Muscle of leg (tissue), 16 donors: Measurements from ENCODE around the gene CYP2D6. TPM values are rescaled to one million over a fixed set of nuclear protein-coding genes. Genes with fewer than 3 reads are reported as not detected.
A peak's percentile ranks its signal among the peaks of the same experiment; 100 is the strongest.
"Not testable (repeated sequence)": the region's sequence is repeated elsewhere in the genome, so short reads cannot be mapped to it uniquely, and the experiment has no call there.

Experiments used
- DNase-seq: peaks from one replicate; pipeline ENCODE4 v3.0.0; 2013
- H3K27ac ChIP-seq: one replicate; pipeline ENCODE4 v1.5.1; 2013; ENCODE audit warnings: mild to moderate bottlenecking, low read length, control low read depth
- H3K27me3 ChIP-seq: one replicate; pipeline ENCODE4 v1.6.1; 2013; ENCODE audit warnings: low read length; ENCODE audit not compliant: control insufficient read depth, insufficient read depth
- H3K36me3 ChIP-seq: one replicate; pipeline ENCODE4 v1.6.1; 2013; ENCODE audit warnings: low read length; ENCODE audit not compliant: control insufficient read depth, insufficient read depth
- H3K4me1 ChIP-seq: one replicate; pipeline ENCODE4 v1.6.1; 2013; ENCODE audit warnings: low read length; ENCODE audit not compliant: control insufficient read depth, insufficient read depth
- H3K4me3 ChIP-seq: one replicate; pipeline ENCODE4 v1.5.1; 2013; ENCODE audit warnings: low read length, control low read depth
- H3K9me3 ChIP-seq: replicated peaks from 2 replicates; pipeline ENCODE4 v1.6.1; 2013; ENCODE audit warnings: low read depth, low read length; ENCODE audit not compliant: control insufficient read depth
- WGBS: methylation state at CpG from one replicate; pipeline ENCODE4 v1.1.5; 2013; ENCODE audit warnings: missing lambda C conversion rate; ENCODE audit not compliant: insufficient coverage; 5-methylcytosine and 5-hydroxymethylcytosine counted together
- long read RNA-seq, 11 donors: transcript quantifications; one replicate each; lab custom pipeline, GENCODE V29; 2026
- polyA plus RNA-seq, 8 donors: library from polyadenylated mRNA; unstranded; fragments of 120-200 nt; gene quantifications; one replicate each; pipeline versions ENCODE4 v1.2.1 to v1.2.3, GENCODE V29; 2013; ENCODE audit warnings: inconsistent platforms in 1 of 8, low replicate concordance in 1 of 8; ENCODE audit not compliant: insufficient read length in 8 of 8, insufficient read depth in 1 of 8
- total RNA-seq: library from RNA; stranded (reverse); fragments of 120-200 nt; gene quantifications from one replicate; pipeline ENCODE4 v1.2.4, GENCODE V29; 2013

The CYP2D6 gene
- total RNA-seq (0.31 TPM), polyA plus RNA-seq (1 to 10 TPM in 6 of 8 donors, under 1 TPM in 2; 0.64 to 3.4 (median 1.6) TPM)
- long read RNA-seq, donor 1, result 0 reads
- long read RNA-seq, donor 2, result 0 reads
- long read RNA-seq, donor 3, result 0 reads
- long read RNA-seq, donor 4, result 0 reads
- long read RNA-seq, donor 5, result 0 reads
- long read RNA-seq, donor 6, result 0 reads
- long read RNA-seq, donor 7, result 0 reads
- long read RNA-seq, donor 8, result 0 reads
- long read RNA-seq, donor 9, result 0 reads
- long read RNA-seq, donor 10, result 0 reads
- long read RNA-seq, donor 11, result 0 reads

DNA sequence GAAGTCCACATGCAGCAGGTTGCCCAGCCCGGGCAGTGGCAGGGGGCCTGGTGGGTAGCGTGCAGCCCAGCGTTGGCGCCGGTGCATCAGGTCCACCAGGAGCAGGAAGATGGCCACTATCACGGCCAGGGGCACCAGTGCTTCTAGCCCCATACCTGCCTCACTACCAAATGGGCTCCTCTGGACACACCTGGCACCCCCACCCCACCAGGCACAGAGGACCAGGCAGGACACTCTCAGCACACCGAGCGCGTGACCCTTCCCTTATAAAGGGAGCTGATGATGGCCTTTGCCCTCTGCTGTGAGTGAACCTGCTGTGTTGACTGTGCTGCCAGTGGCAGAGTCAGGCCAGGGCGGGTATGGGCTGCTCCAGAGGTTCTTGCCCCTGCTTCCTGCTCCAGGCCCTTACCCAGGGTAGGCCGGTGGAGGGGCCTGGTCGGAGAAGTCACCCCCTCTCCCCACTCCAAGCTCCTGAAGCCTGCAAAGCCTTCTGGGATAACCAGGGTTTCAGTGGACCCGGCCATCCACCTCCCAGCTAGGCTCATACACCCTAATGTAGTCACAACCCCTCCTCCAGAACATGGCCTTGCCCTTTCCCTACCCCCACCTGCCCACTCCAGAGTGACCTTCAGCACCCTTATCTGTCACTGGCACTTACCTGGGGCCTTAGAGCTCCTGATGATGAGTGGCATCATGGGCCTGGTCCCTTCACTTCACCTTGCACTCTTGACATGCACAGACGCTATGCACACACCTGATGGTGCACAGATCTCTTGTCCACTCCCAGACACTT, at the start of gene CYP2D6:
CYP2D6 (minus strand) TSS at position 172 of the 793 bp plus-strand sequence; CDS start at position 153, 19 bp downstream.
- not testable (repeated sequence) for H3K27ac ChIP-seq, H3K4me1 ChIP-seq, DNase-seq, H3K4me3 ChIP-seq, H3K36me3 ChIP-seq, H3K9me3 ChIP-seq
- WGBS, result 83% methylated on average over 5 of the region's 14 CpGs
- H3K27me3 ChIP-seq, result peaks cover 12% of the 10 kb centered on the region

DNA sequence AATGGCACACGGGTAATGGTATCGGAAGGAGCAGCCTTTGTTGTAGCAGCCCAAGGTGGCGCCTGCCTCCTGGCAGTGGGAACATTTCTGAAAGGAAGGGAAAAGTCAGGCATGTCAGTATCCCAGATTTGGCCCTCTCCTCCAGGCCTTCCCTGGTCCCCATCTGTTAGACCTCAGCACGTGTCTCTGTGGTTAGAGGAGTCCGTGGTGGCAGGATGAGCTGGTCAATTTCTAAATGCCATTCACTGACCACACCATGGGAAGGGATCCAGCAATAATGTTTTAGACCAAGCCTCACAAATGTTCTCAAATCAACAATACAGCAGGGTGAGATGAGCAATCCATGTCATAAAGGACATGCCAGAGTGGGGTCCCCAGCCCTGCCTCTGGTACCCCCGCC, 49.0 kb upstream of the CYP2D6 start:
- peaks cover 2% of the 10 kb centered on the region for H3K36me3 ChIP-seq
- no peak for DNase-seq

DNA sequence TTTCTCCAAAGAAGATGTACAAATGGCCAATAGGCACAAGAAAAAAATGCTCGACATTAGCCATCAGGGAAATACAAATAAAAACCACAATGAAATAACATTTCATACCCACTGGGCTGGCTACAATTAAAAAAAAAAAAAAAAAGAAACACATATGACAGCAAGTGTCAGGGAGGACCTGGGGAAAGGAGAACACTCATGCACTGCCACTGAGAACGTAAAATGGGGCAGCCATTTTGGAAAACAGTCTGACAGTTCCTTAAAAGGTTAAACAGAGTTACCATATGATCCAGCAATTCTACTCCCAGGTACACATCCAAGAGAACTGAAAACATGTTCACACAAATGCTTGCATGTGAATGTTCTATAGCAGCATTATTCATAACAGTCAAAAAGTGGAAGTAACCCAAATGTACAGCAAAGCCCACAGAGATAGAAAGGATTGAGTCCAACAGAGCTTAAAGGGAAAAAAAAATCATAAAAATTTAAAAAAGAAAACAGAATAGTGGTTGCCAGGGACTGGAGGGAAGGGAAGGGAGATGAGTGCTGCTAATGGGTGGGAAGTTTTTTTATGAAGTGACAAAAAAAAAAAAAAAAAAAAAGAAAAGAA, 48.4 kb upstream of the CYP2D6 start:
- H3K27ac ChIP-seq, result no peak overlapping the region
- no peaks in the 10 kb centered on the region for H3K9me3 ChIP-seq

More for the DNA sequence above, 49.0 kb upstream of the CYP2D6 start:
- 100% methylated on average over 2 of the region's 6 CpGs for WGBS
- no peak overlapping the region for H3K27ac ChIP-seq
- no peaks in the 10 kb centered on the region for H3K27me3 ChIP-seq
- no peaks in the 10 kb centered on the region for H3K9me3 ChIP-seq
- peaks cover 10% of the 10 kb centered on the region for H3K4me1 ChIP-seq
- no peak overlapping the region for H3K4me3 ChIP-seq

DNA sequence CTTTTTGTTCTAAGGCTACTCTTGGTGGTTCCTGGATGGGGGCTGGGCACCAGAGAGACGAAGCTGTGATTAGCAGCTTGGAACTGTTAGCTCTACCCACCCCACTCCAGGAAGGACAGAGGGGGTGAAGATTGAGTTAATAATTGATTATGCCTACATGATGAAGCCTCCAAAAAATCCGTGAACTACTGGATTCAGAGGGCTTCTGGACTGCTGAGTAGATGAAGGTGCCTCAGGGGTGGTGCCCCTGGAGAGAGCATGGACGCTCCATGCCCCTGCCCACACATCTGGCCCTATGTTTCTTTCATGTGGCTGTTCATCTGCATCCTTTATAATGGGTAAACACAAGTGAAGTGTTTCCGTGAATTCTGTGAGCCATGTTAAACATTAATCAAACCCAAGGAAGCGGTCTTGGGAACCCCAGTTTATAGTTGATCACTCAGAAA, 47.3 kb upstream of the CYP2D6 start:
- H3K9me3 ChIP-seq, result no peaks in the 10 kb centered on the region
- no peaks in the 10 kb centered on the region for H3K27me3 ChIP-seq
- WGBS, result no CpG with 5 or more reads among the region's 5 CpGs

More for the DNA sequence above, 48.4 kb upstream of the CYP2D6 start:
- H3K4me3 ChIP-seq, result no peak overlapping the region
- DNase-seq, result peak; percentile 55
- H3K27me3 ChIP-seq, result no peaks in the 10 kb centered on the region
- WGBS, result 80% methylated on average over 1 of the region's 2 CpGs
- H3K4me1 ChIP-seq, result peaks cover 10% of the 10 kb centered on the region
- peaks cover 2% of the 10 kb centered on the region for H3K36me3 ChIP-seq

DNA sequence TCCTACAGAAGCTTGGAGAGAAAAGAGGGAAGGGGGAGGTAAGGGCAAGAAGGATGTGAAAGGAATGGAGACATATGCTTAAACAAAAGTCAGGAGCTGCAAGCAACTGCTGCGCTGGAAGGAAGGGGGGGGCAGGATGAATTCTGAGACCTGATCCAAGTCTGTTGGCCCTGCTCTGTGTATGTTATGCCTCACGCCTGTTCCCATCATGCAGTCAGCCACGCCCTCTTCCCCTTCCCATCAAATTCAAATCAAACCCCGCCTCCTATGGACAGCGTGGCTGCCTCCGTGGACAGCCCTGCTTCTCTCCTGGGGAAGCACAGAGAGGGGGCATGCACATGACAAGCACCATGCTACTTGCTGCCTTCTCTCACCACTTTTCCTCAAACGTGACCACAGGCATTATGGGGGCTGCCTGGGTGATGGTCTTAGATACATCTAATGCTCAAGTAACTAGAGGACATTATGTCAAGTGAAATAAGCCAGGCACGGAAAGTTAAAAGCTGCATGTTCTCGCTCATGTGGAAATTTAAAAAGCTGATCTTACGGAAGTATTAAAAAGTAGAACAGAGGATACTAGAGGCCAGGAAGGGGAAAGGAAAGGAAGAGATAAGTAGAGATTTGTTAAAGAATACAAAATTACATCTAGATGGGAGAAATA, 45.8 kb upstream of the CYP2D6 start:
- no peaks in the 10 kb centered on the region for H3K27me3 ChIP-seq
- no peak overlapping the region for H3K4me3 ChIP-seq
- DNase-seq, result peak; percentile 44
- no peaks in the 10 kb centered on the region for H3K9me3 ChIP-seq
- 73% methylated on average over 7 of the region's 10 CpGs for WGBS
- peaks cover 22% of the 10 kb centered on the region for H3K4me1 ChIP-seq
- no peak overlapping the region for H3K27ac ChIP-seq
- H3K36me3 ChIP-seq, result peaks cover 2% of the 10 kb centered on the region

More for the DNA sequence above, 47.3 kb upstream of the CYP2D6 start:
- no peak for DNase-seq
- no peak overlapping the region for H3K4me3 ChIP-seq
- H3K4me1 ChIP-seq, result peaks cover 10% of the 10 kb centered on the region
- H3K27ac ChIP-seq, result no peak overlapping the region
- peaks cover 2% of the 10 kb centered on the region for H3K36me3 ChIP-seq

DNA sequence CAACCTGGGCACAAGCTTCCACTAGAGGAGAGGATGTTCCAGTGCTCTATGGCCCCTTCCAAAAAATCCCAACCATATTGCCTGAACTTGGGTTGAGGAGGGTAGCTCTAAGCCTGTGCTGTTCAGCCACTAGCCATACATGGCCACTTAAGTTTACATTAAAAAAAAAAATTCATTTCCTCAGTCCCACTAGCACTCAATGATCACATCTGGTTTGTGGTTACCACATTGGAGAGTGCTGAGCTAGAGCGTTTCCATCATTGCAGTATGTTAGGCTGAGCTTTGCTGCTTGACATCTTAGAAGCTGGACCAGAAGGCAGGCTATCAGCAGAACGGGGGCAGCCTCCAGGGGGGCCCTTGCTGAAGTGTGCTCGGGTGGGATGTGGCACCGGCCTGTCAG, 43.5 kb upstream of the CYP2D6 start:
- H3K36me3 ChIP-seq, result peaks cover 7% of the 10 kb centered on the region
- H3K9me3 ChIP-seq, result no peaks in the 10 kb centered on the region
- WGBS, result 44% methylated on average over 4 of the region's 4 CpGs
- H3K4me3 ChIP-seq, result no peak overlapping the region
- no peak overlapping the region for H3K27ac ChIP-seq
- peaks cover 11% of the 10 kb centered on the region for H3K4me1 ChIP-seq
- no peak for DNase-seq
- no peaks in the 10 kb centered on the region for H3K27me3 ChIP-seq

DNA sequence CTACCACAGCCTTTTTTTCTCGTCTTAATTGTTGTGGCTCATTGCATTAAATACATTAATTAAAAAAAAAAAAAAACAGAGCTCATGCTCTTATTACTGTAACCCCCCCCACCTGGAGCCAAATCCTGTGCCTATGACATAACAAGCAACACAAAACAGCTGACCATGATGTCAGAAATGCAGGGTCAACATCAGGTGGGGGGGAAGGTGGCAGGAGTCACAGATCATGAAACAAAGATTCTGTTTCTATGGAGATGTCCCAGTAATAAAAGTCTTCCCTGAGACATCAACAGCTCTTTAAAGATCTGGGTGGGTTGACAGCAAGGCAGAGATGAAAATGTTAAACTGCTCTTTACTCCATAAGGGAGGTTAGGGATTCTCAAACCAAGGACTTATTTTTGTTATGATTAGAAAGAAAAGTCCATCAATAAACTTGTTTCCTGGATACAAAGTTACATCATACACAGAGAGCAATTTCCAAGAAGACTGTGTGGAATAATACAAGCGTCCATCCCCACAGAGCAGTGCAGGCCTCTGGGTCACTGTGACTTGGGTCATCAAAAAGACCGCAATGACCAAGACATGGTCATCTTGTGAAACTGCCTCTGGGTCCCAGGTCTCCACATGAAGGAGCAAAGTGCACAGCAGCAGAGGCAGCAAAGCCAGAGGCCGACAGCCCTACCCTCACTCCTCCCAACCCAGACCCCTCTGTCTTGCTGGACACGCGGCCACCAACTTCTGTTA, 42.7 kb upstream of the CYP2D6 start:
- Histone ChIP-seq H3K4me1 (peaks cover 11% of the 10 kb centered on the region), H3K27ac (no peak overlapping the region), H3K4me3 (no peak overlapping the region), H3K9me3 (no peaks in the 10 kb centered on the region), H3K27me3 (no peaks in the 10 kb centered on the region), H3K36me3 (peaks cover 9% of the 10 kb centered on the region)
- 77% methylated on average over 5 of the region's 6 CpGs for WGBS
- DNase-seq, result no peak

DNA sequence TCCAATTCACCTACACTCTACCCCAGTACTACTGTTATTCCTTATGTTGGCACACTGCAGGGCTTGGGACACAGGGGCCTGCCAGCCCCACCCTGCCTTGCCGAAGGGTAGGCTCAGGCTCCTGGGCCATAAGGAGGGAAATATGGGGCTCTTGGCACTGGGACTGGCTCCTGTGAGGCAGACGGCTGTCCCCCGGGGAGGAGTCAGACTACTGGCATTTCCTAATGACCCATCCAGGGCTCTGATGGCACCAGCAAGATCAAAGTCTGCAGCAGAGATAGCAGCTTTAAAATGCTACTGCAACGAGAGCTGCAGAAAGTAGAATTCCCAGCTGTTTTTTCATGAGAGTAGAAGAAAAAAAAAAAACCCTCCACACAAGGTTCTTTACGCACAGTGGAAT, 42.2 kb upstream of the CYP2D6 start:
- Histone ChIP-seq H3K27ac (no peak overlapping the region), H3K4me1 (peaks cover 11% of the 10 kb centered on the region), H3K9me3 (no peaks in the 10 kb centered on the region), H3K4me3 (no peak overlapping the region), H3K27me3 (no peaks in the 10 kb centered on the region), H3K36me3 (peaks cover 10% of the 10 kb centered on the region)
- no peak for DNase-seq
- WGBS, result 36% methylated on average over 2 of the region's 5 CpGs

DNA sequence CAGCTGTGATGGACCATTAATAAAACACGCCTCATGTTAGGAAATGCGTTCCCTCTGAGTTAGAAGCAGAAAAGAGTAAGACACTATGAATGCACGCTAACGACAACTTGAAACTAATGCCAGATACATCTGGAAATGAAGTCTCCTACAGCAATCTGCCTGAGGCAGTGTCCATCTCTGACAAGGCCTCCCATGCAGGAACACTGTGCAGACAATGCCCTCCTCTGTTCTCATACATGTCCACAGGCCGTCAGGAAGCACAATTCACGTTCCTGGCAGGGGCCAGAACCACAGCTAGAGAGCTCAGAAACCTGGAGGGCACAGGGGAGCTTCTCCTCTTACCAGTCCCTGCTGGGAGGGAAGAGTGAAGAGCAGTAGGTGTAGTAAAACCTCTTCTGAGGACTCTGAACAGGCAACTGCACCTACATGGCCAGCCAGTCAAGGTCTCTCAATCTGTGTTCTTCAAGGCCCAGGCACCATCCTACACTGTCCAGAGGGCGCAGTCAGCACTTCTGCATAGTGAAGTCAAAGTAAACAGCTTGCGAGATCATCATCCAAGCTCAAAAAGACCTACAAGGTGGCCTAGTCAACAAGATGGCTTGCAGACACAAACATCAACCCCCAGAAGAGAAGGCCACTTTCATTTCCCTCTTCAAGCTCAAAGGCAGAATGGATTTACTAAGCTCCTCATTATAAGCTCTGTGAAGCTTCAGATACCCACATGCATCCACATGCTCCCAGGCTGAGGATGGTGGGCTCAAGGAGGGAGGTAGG, 41.5 kb upstream of the CYP2D6 start:
- no peaks in the 10 kb centered on the region for H3K9me3 ChIP-seq
- peaks cover 11% of the 10 kb centered on the region for H3K4me1 ChIP-seq
- H3K27me3 ChIP-seq, result no peaks in the 10 kb centered on the region
- no peak overlapping the region for H3K4me3 ChIP-seq
- WGBS, result 67% methylated on average over 6 of the region's 8 CpGs
- peak; percentile 43 for DNase-seq
- H3K36me3 ChIP-seq, result peaks cover 10% of the 10 kb centered on the region
- no peak overlapping the region for H3K27ac ChIP-seq
